HCT116 (cell line): Measurements from ENCODE around the gene SLC16A3.

Experiments used
- CTCF ChIP-seq, 3 experiments: fragments of 200-600 bp in 1 of 3; sonication (generic) in 1 of 3; IDR thresholded peaks in 2 of 3; conservative IDR thresholded peaks in 1 of 3; 2 replicates each; pipeline ENCODE4 v1.5.1; 2012 to 2017; ENCODE audit warnings: low read depth in 2 of 3, low read length in 2 of 3, antibody characterized with exemption in 1 of 3, borderline replicate concordance in 1 of 3, control low read depth in 1 of 3, mild to moderate bottlenecking in 1 of 3, mixed read lengths in 1 of 3, mixed run types in 1 of 3, moderate library complexity in 1 of 3; ENCODE audit not compliant: insufficient read depth in 1 of 3
- EZH2phosphoT487 ChIP-seq: fragments of 200-600 bp; IDR thresholded peaks from 2 replicates; pipeline ENCODE4 v1.6.1; 2018; ENCODE audit warnings: antibody characterized with exemption, borderline replicate concordance
- SRF ChIP-seq: IDR thresholded peaks from 2 replicates; pipeline ENCODE4 v1.6.1; 2012; ENCODE audit warnings: low read depth

DNA sequence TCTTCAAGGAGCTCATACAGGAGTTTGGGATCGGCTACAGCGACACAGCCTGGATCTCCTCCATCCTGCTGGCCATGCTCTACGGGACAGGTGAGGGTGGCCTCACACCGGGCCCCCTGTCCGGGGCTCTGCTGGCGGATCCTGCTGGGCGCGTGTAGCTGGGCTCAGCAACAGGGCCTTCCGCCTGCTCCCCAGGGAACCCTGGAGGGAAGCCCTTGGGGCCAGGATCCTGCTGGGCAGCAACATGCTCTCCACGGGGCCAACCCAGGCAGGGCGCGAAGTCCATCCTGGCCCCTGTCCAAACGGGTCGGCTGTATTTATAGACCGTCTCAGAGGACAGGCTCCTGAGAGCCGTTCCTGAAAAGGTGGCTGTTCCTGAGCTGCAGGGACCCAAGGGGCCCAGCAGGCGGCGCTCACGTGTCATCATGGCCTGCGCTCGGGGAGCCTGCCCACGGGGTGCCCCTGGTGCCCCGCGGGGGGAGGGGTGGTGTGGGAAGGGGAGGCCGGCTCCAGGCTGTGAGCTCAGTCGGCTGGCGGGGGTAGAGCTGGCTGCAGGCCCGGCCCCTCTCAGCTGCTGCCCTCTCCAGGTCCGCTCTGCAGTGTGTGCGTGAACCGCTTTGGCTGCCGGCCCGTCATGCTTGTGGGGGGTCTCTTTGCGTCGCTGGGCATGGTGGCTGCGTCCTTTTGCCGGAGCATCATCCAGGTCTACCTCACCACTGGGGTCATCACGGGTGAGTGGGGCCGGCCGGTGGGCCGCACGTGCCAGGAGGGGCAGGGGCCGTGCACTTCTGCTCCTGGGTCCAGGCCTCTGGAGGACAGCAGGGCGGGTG lies 7.5 kb downstream of the SLC16A3 start:
- no peak for TF ChIP-seq EZH2phosphoT487
- peak in 2 of 3 experiments; percentile 97 to 98; a peak in 4 of 6 replicates for TF ChIP-seq CTCF (IDR thresholded peaks at IDR 0.05 in 2 of 3, conservative IDR thresholded peaks at IDR 0.05 in 1 of 3; ENCODE audit: borderline replicate concordance in 1 of 3, insufficient read depth in 1 of 3, low read depth in 2 of 3, low read length in 2 of 3)
- no peak for TF ChIP-seq SRF
